GM23338 (cell line): ENCODE measurements around the gene FKBP6. TPM values are rescaled to one million over a fixed set of nuclear protein-coding genes. Genes with fewer than 3 reads are reported as not detected.

ENCODE experiments used
- ATAC-seq: fragments of 200-7000 bp; cut with Tn5 transposase; 3 replicates; pipeline ENCODE4 v1.9.1; 2020
- DNase-seq: peaks from one replicate; pipeline ENCODE4 v3.0.0-alpha.2; 2015; ENCODE audit warnings: low spot score
- H2AFZ ChIP-seq: fragments of 200-600 bp; sonication (generic); 2 replicates; pipeline ENCODE4 v1.8.0; 2016; ENCODE audit warnings: antibody characterized with exemption, mild to moderate bottlenecking, moderate library complexity
- H3F3A ChIP-seq: fragments of 200-600 bp; sonication (generic); replicated peaks from 2 replicates; pipeline ENCODE4 v1.8.0; 2017; ENCODE audit warnings: antibody characterized with exemption, mixed run types, low read depth
- H3K27ac ChIP-seq: fragments of 200-600 bp; sonication (generic); 2 replicates; pipeline ENCODE4 v1.6.1; 2016; ENCODE audit warnings: low read depth
- H3K27me3 ChIP-seq: fragments of 200-600 bp; sonication (generic); 2 replicates; pipeline ENCODE4 v1.8.0; 2016; ENCODE audit warnings: mild to moderate bottlenecking, mixed run types, moderate library complexity; ENCODE audit not compliant: insufficient read depth
- H3K36me3 ChIP-seq: fragments of 200-600 bp; sonication (generic); 2 replicates; pipeline ENCODE4 v1.8.0; 2016; ENCODE audit warnings: mild to moderate bottlenecking; ENCODE audit not compliant: insufficient read depth
- H3K4me1 ChIP-seq: fragments of 200-600 bp; sonication (generic); 2 replicates; pipeline ENCODE4 v1.8.0; 2016; ENCODE audit warnings: mild to moderate bottlenecking, moderate library complexity; ENCODE audit not compliant: insufficient read depth
- H3K4me2 ChIP-seq: fragments of 200-600 bp; sonication (generic); 2 replicates; pipeline ENCODE4 v1.7.1; 2017; ENCODE audit warnings: mixed run types
- H3K4me3 ChIP-seq: fragments of 200-600 bp; sonication (generic); 2 replicates; pipeline ENCODE4 v1.6.1; 2016; ENCODE audit warnings: mixed run types
- H3K79me2 ChIP-seq: fragments of 200-600 bp; sonication (generic); replicated peaks from 2 replicates; pipeline ENCODE4 v1.8.0; 2017; ENCODE audit warnings: mild to moderate bottlenecking; ENCODE audit not compliant: insufficient read depth
- H3K9me2 ChIP-seq: fragments of 200-600 bp; sonication (generic); 2 replicates; pipeline ENCODE4 v1.8.0; 2017; ENCODE audit not compliant: insufficient read depth
- H4K20me1 ChIP-seq: fragments of 200-600 bp; sonication (generic); replicated peaks from 2 replicates; pipeline ENCODE4 v1.8.0; 2017; ENCODE audit warnings: mild to moderate bottlenecking; ENCODE audit not compliant: insufficient read depth
- H3K27ac Mint-ChIP-seq: 2 replicates; pipeline ENCODE4 v1.8.0; 2020; ENCODE audit warnings: inconsistent platforms, mild to moderate bottlenecking, moderate library complexity, mixed read lengths
- H3K27me3 Mint-ChIP-seq: 3 replicates; pipeline ENCODE4 v1.8.0; 2022; ENCODE audit warnings: low read depth, mild to moderate bottlenecking, moderate library complexity, mixed read lengths, inconsistent platforms; ENCODE audit not compliant: insufficient read depth, poor library complexity
- H3K36me3 Mint-ChIP-seq: 3 replicates; pipeline ENCODE4 v1.8.0; 2021; ENCODE audit warnings: low read depth, mild to moderate bottlenecking, inconsistent platforms, moderate library complexity, mixed read lengths
- H3K4me1 Mint-ChIP-seq: 3 replicates; pipeline ENCODE4 v1.8.0; 2020; ENCODE audit warnings: mild to moderate bottlenecking, inconsistent platforms, mixed read lengths
- H3K4me3 Mint-ChIP-seq: 3 replicates; pipeline ENCODE4 v1.8.0; 2021; ENCODE audit warnings: moderate library complexity, mild to moderate bottlenecking, inconsistent platforms, mixed read lengths
- H3K9me3 Mint-ChIP-seq: 3 replicates; pipeline ENCODE4 v1.8.0; 2020; ENCODE audit warnings: moderate library complexity, mild to moderate bottlenecking, inconsistent platforms, mixed read lengths
- CREB1 ChIP-seq: fragments of 250-450 bp; sonication (Bioruptor Pico); IDR thresholded peaks from 2 replicates; pipeline ENCODE4 v1.5.0; 2020; ENCODE audit warnings: low read depth, mild to moderate bottlenecking, moderate library complexity
- EZH2 ChIP-seq: fragments of 200-600 bp; sonication (generic); IDR thresholded peaks from one replicate; pipeline ENCODE4 v1.8.0; 2017; ENCODE audit warnings: antibody characterized with exemption, mild to moderate bottlenecking, low read depth; ENCODE audit not compliant: unreplicated experiment
- EZH2phosphoT487 ChIP-seq: fragments of 200-600 bp; sonication (generic); IDR thresholded peaks from one replicate; pipeline ENCODE4 v1.8.1; 2018; ENCODE audit warnings: antibody characterized with exemption; ENCODE audit not compliant: unreplicated experiment
- NANOG ChIP-seq: IDR thresholded peaks from 2 replicates; pipeline ENCODE4 v1.6.1; 2016; ENCODE audit warnings: antibody characterized with exemption, borderline replicate concordance
- POLR2AphosphoS5 ChIP-seq: IDR thresholded peaks from 2 replicates; pipeline ENCODE4 v1.6.1; 2016; ENCODE audit warnings: antibody characterized with exemption, low read depth
- STAT1 ChIP-seq: IDR thresholded peaks from one replicate; pipeline ENCODE4 v1.6.1; 2016; ENCODE audit warnings: antibody characterized with exemption; ENCODE audit not compliant: unreplicated experiment
- ZNF114 ChIP-seq: fragments of 250-450 bp; sonication (Bioruptor Pico); IDR thresholded peaks from 2 replicates; pipeline ENCODE4 v1.5.0; 2020; ENCODE audit warnings: mild to moderate bottlenecking, moderate library complexity
- ZNF331 ChIP-seq: fragments of 250-450 bp; sonication (Bioruptor Pico); IDR thresholded peaks from 2 replicates; pipeline ENCODE4 v1.5.0; 2020; ENCODE audit warnings: low read depth, mild to moderate bottlenecking, moderate library complexity
- polyA plus RNA-seq: library from polyadenylated mRNA; unstranded; fragments of >200 nt; fragmentation: Nextera tagmentation; extraction: Ambion mirVana; gene quantifications from 2 replicates; pipeline ENCODE4 v1.2.1, GENCODE V29; 2016
- total RNA-seq: library from RNA; depleted of rRNA; stranded (reverse); fragments of >200 nt; shearing (Covaris generic); gene quantifications from 2 replicates; pipeline ENCODE4 v1.2.3, GENCODE V29; 2014
- TF ChIP-seq, protein P1 (sequence below): IDR thresholded peaks from 2 replicates; pipeline ENCODE4 v1.6.1; 2016; ENCODE audit warnings: antibody characterized with exemption
- TF ChIP-seq, protein P2 (sequence below): fragments of 250-450 bp; sonication (Bioruptor Pico); IDR thresholded peaks from 2 replicates; pipeline ENCODE4 v1.5.0; 2020; ENCODE audit warnings: mild to moderate bottlenecking, moderate library complexity

The FKBP6 gene
- total and polyA plus RNA-seq, 2 experiments from 2014 or later: 0.15 TPM; not detected in 1

DNA sequence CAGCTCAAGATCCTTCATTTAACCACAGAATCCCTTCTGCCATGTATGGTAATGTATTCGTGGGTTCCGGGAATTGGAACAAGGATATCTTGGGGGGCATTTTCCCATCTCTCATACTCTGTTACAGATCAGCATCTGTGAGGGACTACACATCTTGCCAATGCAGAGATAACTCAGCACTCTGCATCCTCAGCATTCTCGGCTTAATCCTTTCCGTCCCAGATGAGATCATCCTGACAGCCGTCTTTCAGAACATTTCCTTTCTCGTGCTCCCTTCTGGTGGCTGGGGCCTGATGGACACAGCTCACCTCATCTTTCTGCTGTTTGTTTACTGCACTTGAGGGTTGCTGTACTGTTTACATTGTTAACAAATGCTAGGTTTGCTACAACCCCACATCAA lies 25.3 kb downstream of the FKBP6 start:
- no peak overlapping the region for H3K4me3 Mint-ChIP-seq
- no peak overlapping the region for H3K4me2 ChIP-seq
- H4K20me1 ChIP-seq: no peaks in the 10 kb centered on the region
- H3K4me1 ChIP-seq: no peaks in the 10 kb centered on the region
- peaks cover 3% of the 10 kb centered on the region; the same call in 2 of the 3 replicates for H3K36me3 Mint-ChIP-seq
- DNase-seq: no peak
- no peaks in the 10 kb centered on the region for H3K9me2 ChIP-seq
- H3F3A ChIP-seq: no peaks in the 10 kb centered on the region
- H3K4me1 Mint-ChIP-seq: peaks cover 14% of the 10 kb centered on the region
- H3K27ac Mint-ChIP-seq: no peak overlapping the region
- H3K4me3 ChIP-seq: no peak overlapping the region
- no peak overlapping the region for H3K27ac ChIP-seq
- no peaks in the 10 kb centered on the region for H3K36me3 ChIP-seq
- peaks cover 7% of the 10 kb centered on the region for H3K27me3 Mint-ChIP-seq
- no peaks in the 10 kb centered on the region for H3K79me2 ChIP-seq
- no peak for TF ChIP-seq STAT1
- TF ChIP-seq POLR2AphosphoS5: no peak
- TF ChIP-seq, protein P1, sequence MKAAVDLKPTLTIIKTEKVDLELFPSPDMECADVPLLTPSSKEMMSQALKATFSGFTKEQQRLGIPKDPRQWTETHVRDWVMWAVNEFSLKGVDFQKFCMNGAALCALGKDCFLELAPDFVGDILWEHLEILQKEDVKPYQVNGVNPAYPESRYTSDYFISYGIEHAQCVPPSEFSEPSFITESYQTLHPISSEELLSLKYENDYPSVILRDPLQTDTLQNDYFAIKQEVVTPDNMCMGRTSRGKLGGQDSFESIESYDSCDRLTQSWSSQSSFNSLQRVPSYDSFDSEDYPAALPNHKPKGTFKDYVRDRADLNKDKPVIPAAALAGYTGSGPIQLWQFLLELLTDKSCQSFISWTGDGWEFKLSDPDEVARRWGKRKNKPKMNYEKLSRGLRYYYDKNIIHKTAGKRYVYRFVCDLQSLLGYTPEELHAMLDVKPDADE: no peak
- no peak for TF ChIP-seq CREB1
- H2AFZ ChIP-seq: no peak overlapping the region
- no peak for ATAC-seq
- H3K9me3 Mint-ChIP-seq: peaks cover 8% of the 10 kb centered on the region
- no peaks in the 10 kb centered on the region for H3K27me3 ChIP-seq

DNA sequence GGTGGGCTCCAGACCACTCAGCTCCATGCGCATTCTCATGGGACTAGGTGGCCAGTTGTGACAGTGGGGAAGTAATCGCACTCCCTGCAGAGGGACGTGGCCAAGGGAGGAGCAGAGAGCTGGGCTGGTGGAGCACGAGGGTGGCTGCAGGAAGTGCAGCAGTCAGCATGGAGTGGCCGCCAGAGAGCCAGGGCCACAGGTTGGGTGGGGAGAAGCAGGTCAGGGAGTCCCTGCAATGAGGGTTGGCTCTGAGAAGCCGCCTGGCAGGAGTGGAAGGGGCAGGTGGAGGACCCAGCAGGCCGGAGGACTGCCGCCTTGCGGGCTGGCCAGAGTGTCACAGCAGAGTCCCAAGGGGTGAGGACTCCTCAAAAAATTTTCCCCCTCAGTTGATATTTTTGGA lies 26.2 kb downstream of the FKBP6 start:
- Mint-ChIP-seq H3K4me1 (peaks cover 14% of the 10 kb centered on the region), H3K36me3 (peaks cover 3% of the 10 kb centered on the region; the same call in 2 of the 3 replicates), H3K9me3 (peaks cover 8% of the 10 kb centered on the region), H3K27me3 (peaks cover 7% of the 10 kb centered on the region), H3K27ac (no peak overlapping the region), H3K4me3 (no peak overlapping the region)
- no peak overlapping the region; the same call in 1 of the 2 replicates for H2AFZ ChIP-seq
- H3K36me3 ChIP-seq: no peaks in the 10 kb centered on the region
- no peaks in the 10 kb centered on the region for H3F3A ChIP-seq
- ATAC-seq (no peak), DNase-seq (no peak)
- no peaks in the 10 kb centered on the region for H3K27me3 ChIP-seq
- H3K4me2 ChIP-seq: no peak overlapping the region
- H4K20me1 ChIP-seq: no peaks in the 10 kb centered on the region
- no peaks in the 10 kb centered on the region for H3K9me2 ChIP-seq
- H3K79me2 ChIP-seq: no peaks in the 10 kb centered on the region
- H3K4me3 ChIP-seq: no peak overlapping the region
- H3K27ac ChIP-seq: no peak overlapping the region
- no peaks in the 10 kb centered on the region for H3K4me1 ChIP-seq
- TF ChIP-seq, protein P1: no peak
- TF ChIP-seq NANOG (no peak), POLR2AphosphoS5 (no peak), ZNF331 (no peak), ZNF114 (no peak), EZH2 (no peak), EZH2phosphoT487 (no peak), STAT1 (no peak), CREB1 (no peak)
- TF ChIP-seq, protein P2, sequence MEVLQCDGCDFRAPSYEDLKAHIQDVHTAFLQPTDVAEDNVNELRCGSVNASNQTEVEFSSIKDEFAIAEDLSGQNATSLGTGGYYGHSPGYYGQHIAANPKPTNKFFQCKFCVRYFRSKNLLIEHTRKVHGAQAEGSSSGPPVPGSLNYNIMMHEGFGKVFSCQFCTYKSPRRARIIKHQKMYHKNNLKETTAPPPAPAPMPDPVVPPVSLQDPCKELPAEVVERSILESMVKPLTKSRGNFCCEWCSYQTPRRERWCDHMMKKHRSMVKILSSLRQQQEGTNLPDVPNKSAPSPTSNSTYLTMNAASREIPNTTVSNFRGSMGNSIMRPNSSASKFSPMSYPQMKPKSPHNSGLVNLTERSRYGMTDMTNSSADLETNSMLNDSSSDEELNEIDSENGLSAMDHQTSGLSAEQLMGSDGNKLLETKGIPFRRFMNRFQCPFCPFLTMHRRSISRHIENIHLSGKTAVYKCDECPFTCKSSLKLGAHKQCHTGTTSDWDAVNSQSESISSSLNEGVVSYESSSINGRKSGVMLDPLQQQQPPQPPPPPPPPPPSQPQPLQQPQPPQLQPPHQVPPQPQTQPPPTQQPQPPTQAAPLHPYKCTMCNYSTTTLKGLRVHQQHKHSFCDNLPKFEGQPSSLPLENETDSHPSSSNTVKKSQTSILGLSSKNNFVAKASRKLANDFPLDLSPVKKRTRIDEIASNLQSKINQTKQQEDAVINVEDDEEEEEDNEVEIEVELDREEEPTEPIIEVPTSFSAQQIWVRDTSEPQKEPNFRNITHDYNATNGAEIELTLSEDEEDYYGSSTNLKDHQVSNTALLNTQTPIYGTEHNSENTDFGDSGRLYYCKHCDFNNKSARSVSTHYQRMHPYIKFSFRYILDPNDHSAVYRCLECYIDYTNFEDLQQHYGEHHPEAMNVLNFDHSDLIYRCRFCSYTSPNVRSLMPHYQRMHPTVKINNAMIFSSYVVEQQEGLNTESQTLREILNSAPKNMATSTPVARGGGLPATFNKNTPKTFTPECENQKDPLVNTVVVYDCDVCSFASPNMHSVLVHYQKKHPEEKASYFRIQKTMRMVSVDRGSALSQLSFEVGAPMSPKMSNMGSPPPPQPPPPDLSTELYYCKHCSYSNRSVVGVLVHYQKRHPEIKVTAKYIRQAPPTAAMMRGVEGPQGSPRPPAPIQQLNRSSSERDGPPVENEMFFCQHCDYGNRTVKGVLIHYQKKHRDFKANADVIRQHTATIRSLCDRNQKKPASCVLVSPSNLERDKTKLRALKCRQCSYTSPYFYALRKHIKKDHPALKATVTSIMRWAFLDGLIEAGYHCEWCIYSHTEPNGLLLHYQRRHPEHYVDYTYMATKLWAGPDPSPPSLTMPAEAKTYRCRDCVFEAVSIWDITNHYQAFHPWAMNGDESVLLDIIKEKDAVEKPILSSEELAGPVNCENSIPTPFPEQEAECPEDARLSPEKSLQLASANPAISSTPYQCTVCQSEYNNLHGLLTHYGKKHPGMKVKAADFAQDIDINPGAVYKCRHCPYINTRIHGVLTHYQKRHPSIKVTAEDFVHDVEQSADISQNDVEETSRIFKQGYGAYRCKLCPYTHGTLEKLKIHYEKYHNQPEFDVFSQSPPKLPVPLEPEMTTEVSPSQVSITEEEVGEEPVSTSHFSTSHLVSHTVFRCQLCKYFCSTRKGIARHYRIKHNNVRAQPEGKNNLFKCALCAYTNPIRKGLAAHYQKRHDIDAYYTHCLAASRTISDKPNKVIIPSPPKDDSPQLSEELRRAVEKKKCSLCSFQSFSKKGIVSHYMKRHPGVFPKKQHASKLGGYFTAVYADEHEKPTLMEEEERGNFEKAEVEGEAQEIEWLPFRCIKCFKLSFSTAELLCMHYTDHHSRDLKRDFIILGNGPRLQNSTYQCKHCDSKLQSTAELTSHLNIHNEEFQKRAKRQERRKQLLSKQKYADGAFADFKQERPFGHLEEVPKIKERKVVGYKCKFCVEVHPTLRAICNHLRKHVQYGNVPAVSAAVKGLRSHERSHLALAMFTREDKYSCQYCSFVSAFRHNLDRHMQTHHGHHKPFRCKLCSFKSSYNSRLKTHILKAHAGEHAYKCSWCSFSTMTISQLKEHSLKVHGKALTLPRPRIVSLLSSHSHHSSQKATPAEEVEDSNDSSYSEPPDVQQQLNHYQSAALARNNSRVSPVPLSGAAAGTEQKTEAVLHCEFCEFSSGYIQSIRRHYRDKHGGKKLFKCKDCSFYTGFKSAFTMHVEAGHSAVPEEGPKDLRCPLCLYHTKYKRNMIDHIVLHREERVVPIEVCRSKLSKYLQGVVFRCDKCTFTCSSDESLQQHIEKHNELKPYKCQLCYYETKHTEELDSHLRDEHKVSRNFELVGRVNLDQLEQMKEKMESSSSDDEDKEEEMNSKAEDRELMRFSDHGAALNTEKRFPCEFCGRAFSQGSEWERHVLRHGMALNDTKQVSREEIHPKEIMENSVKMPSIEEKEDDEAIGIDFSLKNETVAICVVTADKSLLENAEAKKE (CRISPR knock-in tag): no peak
